RWPE1 (cell line): ENCODE data around the gene NACAD.

Source experiments
- CTCF ChIA-PET: fragments of 350-600 bp; sonication (Branson Sonifier 250); formaldehyde crosslinking; extraction: SDS; loops from one replicate; lab custom pipeline; 2021; lab: Yijun Ruan, JAX
- POLR2A ChIA-PET: fragments of 400-600 bp; formaldehyde crosslinking; extraction: SDS; loops from one replicate; lab custom pipeline; 2020; ENCODE audit warnings: antibody characterized with exemption; ENCODE audit not compliant: low non-redundant PET; lab: Yijun Ruan, JAX
- DNase-seq: peaks from one replicate; pipeline ENCODE4 v3.0.0; 2012; ENCODE audit warnings: low spot score
- H3K27ac ChIP-seq: fragments of 450-650 bp; 2 replicates; pipeline ENCODE4 v1.5.1; 2017
- TF ChIP-seq, protein P1 (sequence below): fragments of 450-650 bp; conservative IDR thresholded peaks from 2 replicates; pipeline ENCODE4 v1.5.1; 2017; ENCODE audit warnings: low read depth, mild to moderate bottlenecking

Gene NACAD

DNA sequence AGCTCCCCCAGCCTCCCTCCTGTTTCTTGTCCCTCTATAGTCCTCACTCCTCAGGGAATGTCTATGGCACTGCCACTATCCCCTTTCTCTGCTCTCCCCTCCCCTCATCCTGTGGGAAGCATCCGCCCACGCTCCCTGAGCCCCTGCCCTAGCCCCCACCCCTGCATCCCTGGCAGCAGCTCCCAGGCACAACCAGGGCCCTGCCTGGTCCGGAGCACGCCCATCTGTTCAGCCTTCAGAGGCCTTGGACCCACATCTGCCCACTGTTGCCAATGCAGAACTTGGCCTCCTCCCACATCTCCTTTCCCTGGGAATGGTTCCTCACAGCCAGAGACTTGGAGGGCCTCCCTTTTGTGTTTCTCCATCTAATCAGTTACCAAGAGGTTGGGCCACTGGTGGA lies 43.1 kb upstream of the NACAD start:
- no peak for DNase-seq
- ChIA-PET POLR2A (no interaction called here), CTCF (interaction anchor here (0.7 kb wide), 1 partner anchor 275 kb away, joined by 4 read pairs; no protein-coding TSS in a partner anchor)
- no peak overlapping the region for H3K27ac ChIP-seq
- TF ChIP-seq, protein P1, sequence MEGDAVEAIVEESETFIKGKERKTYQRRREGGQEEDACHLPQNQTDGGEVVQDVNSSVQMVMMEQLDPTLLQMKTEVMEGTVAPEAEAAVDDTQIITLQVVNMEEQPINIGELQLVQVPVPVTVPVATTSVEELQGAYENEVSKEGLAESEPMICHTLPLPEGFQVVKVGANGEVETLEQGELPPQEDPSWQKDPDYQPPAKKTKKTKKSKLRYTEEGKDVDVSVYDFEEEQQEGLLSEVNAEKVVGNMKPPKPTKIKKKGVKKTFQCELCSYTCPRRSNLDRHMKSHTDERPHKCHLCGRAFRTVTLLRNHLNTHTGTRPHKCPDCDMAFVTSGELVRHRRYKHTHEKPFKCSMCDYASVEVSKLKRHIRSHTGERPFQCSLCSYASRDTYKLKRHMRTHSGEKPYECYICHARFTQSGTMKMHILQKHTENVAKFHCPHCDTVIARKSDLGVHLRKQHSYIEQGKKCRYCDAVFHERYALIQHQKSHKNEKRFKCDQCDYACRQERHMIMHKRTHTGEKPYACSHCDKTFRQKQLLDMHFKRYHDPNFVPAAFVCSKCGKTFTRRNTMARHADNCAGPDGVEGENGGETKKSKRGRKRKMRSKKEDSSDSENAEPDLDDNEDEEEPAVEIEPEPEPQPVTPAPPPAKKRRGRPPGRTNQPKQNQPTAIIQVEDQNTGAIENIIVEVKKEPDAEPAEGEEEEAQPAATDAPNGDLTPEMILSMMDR, result no peak

DNA sequence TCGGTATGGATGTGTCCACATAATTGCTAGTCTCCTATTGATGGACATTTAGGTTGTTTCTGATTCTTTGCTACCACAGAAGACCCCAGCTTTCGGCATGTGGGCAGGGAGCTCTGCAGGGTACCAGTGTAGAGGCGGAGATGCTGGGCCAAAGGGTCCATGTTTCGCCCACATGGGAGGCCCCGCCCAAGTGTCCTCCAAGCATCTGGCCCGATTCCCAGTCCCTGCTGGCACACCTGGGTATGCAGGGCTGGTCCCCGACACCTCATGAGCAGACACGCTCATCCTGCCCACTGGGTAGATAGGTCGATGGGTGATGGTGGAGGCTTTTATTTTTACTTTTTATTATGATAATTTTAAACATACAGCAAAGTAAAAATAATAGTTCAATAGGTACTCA lies 42.1 kb upstream of the NACAD start:
- DNase-seq, result no peak
- POLR2A ChIA-PET, result no interaction called here
- CTCF ChIA-PET, result no interaction called here
- no peak overlapping the region for H3K27ac ChIP-seq
- TF ChIP-seq, protein P1, result no peak

DNA sequence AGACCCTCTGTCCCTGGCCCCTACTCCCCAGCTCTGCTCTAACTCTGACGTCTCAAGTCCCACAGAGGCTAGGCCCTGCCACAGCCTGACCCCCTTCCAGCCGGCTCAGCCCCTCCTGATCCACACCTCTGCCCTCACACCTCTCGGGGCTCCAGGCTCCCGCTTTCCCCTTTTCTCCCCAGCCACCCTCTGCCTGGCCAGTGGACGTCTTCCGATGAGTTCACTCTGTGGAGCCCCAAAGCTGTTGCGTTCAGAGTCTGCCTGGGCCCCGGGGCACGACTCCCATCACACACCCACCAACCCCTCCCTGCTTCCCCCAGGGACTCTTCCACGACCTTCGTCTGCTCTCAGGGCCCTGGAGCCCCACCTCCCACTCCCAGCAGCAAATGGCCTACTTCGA lies 41.1 kb upstream of the NACAD start:
- POLR2A ChIA-PET, result no interaction called here
- no peak overlapping the region for H3K27ac ChIP-seq
- DNase-seq, result no peak
- CTCF ChIA-PET, result no interaction called here
- TF ChIP-seq, protein P1, result no peak

DNA sequence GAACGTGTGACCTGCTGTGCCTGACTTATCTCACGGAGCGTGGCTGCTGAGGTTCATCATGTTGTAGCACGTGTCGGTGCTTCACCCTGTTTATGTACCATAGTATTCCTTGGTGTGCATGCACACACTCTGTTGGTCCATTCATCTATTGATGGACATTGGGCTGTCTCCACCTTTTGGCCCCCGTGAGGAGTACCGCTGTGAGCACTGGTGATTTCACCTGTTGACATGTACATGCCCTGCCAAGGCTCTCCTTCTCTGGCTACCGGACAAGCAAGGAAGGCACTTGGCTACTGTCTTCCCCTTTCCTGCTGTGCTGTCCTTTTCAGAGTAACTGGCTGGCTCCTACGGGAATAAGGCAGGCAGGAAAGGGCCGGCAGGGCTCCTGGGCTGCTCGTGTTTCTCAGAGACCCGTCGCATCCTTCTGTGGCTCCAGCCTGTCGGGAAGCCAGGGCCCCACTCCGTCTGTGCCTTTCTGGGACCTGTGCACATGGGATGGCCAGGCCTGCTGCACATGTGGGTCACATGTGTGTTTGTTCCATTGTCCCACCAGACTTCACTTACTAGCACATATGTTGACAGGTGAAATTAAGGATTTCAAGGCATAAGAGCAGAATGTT lies 40.5 kb upstream of the NACAD start:
- no peak for DNase-seq
- ChIA-PET POLR2A (no interaction called here), CTCF (no interaction called here)
- TF ChIP-seq, protein P1, result no peak
- no peak overlapping the region for H3K27ac ChIP-seq

DNA sequence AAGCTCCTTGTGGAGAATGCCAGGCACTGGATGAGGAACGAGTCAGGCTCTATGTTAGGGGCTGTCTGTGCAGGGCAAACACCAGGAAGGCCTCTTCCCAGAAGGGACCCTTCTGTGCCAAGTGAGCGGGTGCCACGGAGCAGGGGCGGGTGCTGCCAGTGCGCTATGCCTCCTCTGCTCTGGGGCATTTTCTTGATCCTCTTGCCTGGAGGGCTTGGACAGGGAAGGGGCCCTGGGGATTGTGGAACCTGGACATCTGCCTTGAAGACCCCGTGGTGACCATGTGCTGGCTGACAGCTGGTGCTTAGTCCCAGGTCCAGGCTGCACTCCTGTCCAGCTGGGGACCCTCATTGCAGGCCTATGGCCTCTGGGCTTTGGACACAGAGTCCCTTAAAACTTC lies 38.2 kb upstream of the NACAD start:
- ChIA-PET POLR2A (no interaction called here), CTCF (no interaction called here)
- TF ChIP-seq, protein P1, result no peak
- H3K27ac ChIP-seq, result no peak overlapping the region
- DNase-seq, result no peak

DNA sequence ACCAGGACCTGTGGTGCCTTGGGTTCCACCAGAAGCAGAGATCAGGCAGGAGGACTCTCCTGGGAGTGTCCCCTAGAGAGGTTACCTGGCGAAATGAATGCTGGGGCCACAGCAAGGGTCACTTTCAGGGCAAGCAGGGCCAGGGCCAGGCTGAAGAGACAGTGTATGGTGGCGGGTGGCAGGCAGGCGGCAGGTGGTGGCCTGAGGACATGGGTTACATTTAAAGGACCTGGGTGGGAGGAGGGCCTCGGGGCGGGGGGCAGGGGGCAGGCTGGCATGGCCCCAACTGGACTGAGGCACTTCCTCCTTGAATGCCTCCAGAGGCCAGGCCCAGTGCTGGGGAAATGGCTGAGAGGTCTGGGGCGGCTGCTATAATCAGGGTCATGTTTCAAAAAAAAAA lies 37.4 kb upstream of the NACAD start:
- no peak for DNase-seq
- H3K27ac ChIP-seq, result no peak overlapping the region
- ChIA-PET CTCF (interaction anchor here (1.2 kb wide), 1 partner anchor 10 kb away, joined by 12 read pairs; no protein-coding TSS in a partner anchor), POLR2A (no interaction called here)
- TF ChIP-seq, protein P1, result no peak
